Natural killer cell treated with Interleukin-12 subunit alpha and Interleukin-12 subunit beta and Interleukin-15 and Interleukin-18, amount 100 ng/mL, for 72 hours (primary cell): ENCODE results near the gene TFRC. TPM values are rescaled to one million over a fixed set of nuclear protein-coding genes. Genes with fewer than 3 reads are reported as not detected.
"Not testable (repeated sequence)": the region's sequence is repeated elsewhere in the genome, so short reads cannot be mapped to it uniquely, and the experiment has no call there.

ENCODE experiments used
- ATAC-seq, 2 donors: fragments of 150-1000 bp; cut with Tn5 transposase in 1 of 2; sonication (Bioruptor Pico), chemical (Tn5 transposase) in 1 of 2; 2 replicates each; pipeline ENCODE4 v1.10.0; 2021
- DNase-seq: peaks from one replicate; pipeline ENCODE4 v3.0.0; 2022; ENCODE audit warnings: low spot score
- H3K27ac Mint-ChIP-seq, 2 donors: 1 replicate in 1 of 2; 2 replicates in 1 of 2; pipeline ENCODE4 v1.8.0; 2022; ENCODE audit warnings: mixed read lengths in 2 of 2, mild to moderate bottlenecking in 1 of 2, moderate library complexity in 1 of 2
- H3K27me3 Mint-ChIP-seq, 2 donors: 1 replicate in 1 of 2; 2 replicates in 1 of 2; pipeline ENCODE4 v1.8.0; 2022; ENCODE audit warnings: mixed read lengths in 2 of 2
- H3K36me3 Mint-ChIP-seq: one replicate; pipeline ENCODE4 v1.8.0; 2022; ENCODE audit warnings: mixed read lengths
- H3K4me1 Mint-ChIP-seq, 2 donors: 1 replicate in 1 of 2; 2 replicates in 1 of 2; pipeline ENCODE4 v1.8.0; 2022; ENCODE audit warnings: low read depth in 2 of 2, mixed read lengths in 2 of 2, mild to moderate bottlenecking in 1 of 2
- H3K4me3 Mint-ChIP-seq: one replicate; pipeline ENCODE4 v1.8.0; 2022; ENCODE audit warnings: mixed read lengths
- H3K9me3 Mint-ChIP-seq: 2 replicates; pipeline ENCODE4 v1.8.0; 2022; ENCODE audit warnings: mixed read lengths
- total RNA-seq, 2 donors: library from RNA; stranded (reverse); gene quantifications; one replicate each; pipeline ENCODE4 v1.2.3, GENCODE V29; 2022

Gene TFRC
- total RNA-seq, 2 donors from 2014 or later, result 395 to 476 TPM

DNA sequence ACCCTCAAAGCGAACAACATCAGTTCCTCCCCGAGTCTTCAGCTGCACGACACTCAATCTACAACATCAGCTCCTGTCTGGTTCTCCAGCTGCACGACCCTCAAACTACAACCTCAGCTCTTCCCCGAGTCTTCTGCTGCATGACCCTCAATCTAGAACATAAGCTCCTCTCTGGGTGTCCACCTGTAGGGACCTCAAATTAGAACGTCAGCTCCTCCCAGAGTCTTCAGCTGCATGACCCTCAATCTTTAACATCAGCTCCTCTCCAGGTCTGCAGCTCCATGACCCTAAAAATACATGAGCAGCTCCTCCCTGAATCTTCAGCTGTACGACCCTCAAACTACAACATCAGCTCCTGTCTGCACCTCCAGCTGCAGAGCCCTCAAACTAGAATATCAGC lies 80.7 kb downstream of the TFRC start:
- not testable (repeated sequence) for H3K4me3 Mint-ChIP-seq, H3K36me3 Mint-ChIP-seq, H3K9me3 Mint-ChIP-seq, ATAC-seq, DNase-seq, H3K27ac Mint-ChIP-seq, H3K4me1 Mint-ChIP-seq
- H3K27me3 Mint-ChIP-seq, result peaks cover 0 to 19% of the 10 kb centered on the region in 2 donors

DNA sequence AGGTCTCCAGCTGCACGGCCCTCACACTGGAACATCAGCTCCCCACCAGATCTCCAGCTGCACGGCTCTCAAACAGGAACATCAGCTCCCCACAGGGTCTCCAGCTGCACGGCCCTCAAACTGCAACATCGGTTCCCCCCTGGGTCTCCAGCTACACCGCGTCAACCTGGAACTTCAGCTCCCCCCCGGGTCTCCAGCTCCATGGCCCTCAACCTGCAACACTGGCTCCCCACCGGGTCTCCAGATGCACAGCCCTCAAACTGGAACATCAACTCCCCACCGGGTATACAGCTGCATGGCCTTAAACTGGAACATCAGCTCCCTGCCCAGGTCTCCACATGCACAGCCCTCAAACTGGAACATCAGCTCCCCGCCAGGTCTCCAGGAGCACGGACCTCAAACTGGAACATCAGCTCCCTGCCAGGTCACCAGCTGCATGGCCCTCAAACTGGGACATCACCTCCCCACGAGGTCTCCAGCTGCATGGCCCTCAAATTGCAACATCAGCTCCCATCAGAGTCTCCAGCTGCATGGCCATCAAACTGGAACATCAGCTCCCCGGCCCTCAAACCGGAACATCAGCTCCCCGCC lies 81.4 kb downstream of the TFRC start:
- not testable (repeated sequence) for H3K27ac Mint-ChIP-seq, H3K9me3 Mint-ChIP-seq, H3K4me1 Mint-ChIP-seq, H3K4me3 Mint-ChIP-seq, H3K36me3 Mint-ChIP-seq, ATAC-seq, DNase-seq
- H3K27me3 Mint-ChIP-seq, result peaks cover 0 to 19% of the 10 kb centered on the region in 2 donors

DNA sequence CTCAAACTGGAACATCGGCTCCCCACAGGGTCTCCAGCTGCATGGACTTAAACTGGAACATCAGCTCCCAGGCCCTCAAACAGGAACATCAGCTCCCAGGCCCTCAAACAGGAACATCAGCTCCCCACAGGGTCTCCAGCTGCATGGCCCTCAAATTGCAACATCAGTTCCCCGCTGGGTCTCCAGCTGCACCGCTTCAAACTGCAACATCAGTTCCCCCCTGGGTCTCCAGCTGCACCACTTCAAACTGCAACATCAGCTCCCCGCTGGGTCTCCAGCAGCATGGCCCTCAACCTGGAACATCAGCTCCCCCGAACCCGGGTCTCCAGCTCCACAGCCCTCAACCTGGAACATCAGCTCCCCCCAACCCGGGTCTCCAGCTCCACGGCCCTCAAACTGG lies 82.0 kb downstream of the TFRC start:
- no peaks in the 10 kb centered on the region for H3K4me1 Mint-ChIP-seq
- no peak overlapping the region for H3K4me3 Mint-ChIP-seq
- no peak overlapping the region for H3K27ac Mint-ChIP-seq
- no peak for ATAC-seq
- no peaks in the 10 kb centered on the region for H3K9me3 Mint-ChIP-seq
- H3K36me3 Mint-ChIP-seq, result no peaks in the 10 kb centered on the region
- DNase-seq, result no peak
- H3K27me3 Mint-ChIP-seq, result peaks cover 0 to 19% of the 10 kb centered on the region in 2 donors

Other genes with a start within 250 kb of the TFRC start
- gene TNK2, start 173.5 kb downstream of the TFRC start, total RNA-seq, result 100 to 1,000 TPM in 1 of 2 donors, 10 to 100 TPM in 1; 63.5 to 116 TPM
- gene ZDHHC19, start 129.3 kb upstream of the TFRC start, total RNA-seq, result 1 to 10 TPM in 1 of 2 donors, not detected in 1; 1.0 TPM
- gene SLC51A, start 134.4 kb upstream of the TFRC start, total RNA-seq, result not detected
- 100 to 1,000 TPM in 1 of 2 donors, 10 to 100 TPM in 1; 99.7 to 129 TPM for gene PCYT1A, start 205.6 kb upstream of the TFRC start, total RNA-seq
- 10 to 100 TPM; 10.1 to 12.7 TPM for gene DYNLT2B, start 236.2 kb upstream of the TFRC start, total RNA-seq